LNCaP clone FGC (cell line): ENCODE data around the gene SAMD8.

Experiments used
- DNase-seq: peaks from one replicate; pipeline ENCODE4 v3.0.0-alpha.2; 2011; ENCODE audit warnings: low read depth
- H3K4me3 ChIP-seq: 2 replicates; pipeline ENCODE4 v1.5.1; 2011; ENCODE audit warnings: mild to moderate bottlenecking, low read depth, low read length, control low read depth
- CTCF ChIP-seq: IDR thresholded peaks from 2 replicates; pipeline ENCODE4 v1.5.1; 2012; ENCODE audit warnings: mild to moderate bottlenecking; ENCODE audit not compliant: control insufficient read depth, insufficient read depth; ENCODE audit errors: extremely low read depth

SAMD8 gene

GRCh38 chr10:75228278-75228677 is 116.8 kb downstream of the SAMD8 start:
- no peak overlapping the region for H3K4me3 ChIP-seq
- DNase-seq: no peak
- TF ChIP-seq CTCF: no peak

- no peak overlapping the region for H3K4me3 ChIP-seq
- DNase-seq: no peak
- no peak for TF ChIP-seq CTCF
Observed at GRCh38 chr10:75228834-75229233, 117.4 kb downstream of the SAMD8 start.

DNA sequence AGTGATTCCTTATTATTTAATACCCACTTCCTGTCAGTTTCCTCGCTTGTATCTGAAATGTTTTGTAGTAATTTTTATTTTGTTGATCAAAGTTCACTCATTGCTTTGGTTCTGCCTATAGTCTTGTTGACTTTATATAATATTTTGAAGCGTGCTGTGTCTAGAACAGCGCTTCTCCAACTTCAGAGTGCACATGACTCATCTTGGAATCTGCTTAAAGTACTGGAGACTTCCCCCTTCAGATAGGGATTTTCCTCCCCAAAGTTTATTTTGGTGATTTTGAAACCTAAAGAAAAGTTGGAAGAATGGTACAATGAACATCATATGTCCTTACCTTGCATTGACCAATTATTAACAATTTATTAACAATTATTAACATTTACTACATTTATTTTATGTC is 118.5 kb downstream of the SAMD8 start:
- TF ChIP-seq CTCF: no peak
- no peak for DNase-seq
- H3K4me3 ChIP-seq: no peak overlapping the region

- TF ChIP-seq CTCF: peak; percentile 91
- no peak overlapping the region for H3K4me3 ChIP-seq
- no peak for DNase-seq
Observed at GRCh38 chr10:75230600-75231038, 119.2 kb downstream of the SAMD8 start.
